GM18858 (cell line): ENCODE results near the gene THSD4.
"Not testable (repeated sequence)": the region's sequence is repeated elsewhere in the genome, so short reads cannot be mapped to it uniquely, and the experiment has no call there.

ENCODE experiments used
- ATAC-seq: cut with Tn5 transposase; IDR thresholded peaks from one replicate; pipeline ENCODE4 v1.9.1; 2021; ENCODE audit not compliant: unreplicated experiment

The THSD4 gene

DNA sequence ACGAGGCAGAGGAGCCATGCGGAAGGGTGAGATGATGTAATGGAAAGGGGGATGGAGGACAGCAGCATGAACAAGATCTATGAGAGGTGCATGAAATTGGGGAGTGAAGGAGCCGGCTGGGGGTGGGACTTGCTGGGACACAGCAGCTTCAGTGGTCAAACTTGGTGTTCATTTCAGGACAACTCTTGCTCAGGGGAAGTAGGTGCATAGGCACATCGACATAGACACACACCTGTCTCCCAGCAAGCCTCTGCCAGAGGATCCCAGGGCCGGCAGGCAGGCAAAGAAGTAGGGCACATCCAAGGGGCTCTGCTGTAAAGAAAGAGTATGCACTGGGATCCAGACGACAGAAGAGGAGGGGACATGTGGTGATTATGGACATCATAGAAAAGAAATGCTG lies 582.0 kb downstream of the THSD4 start:
- no peak for ATAC-seq

DNA sequence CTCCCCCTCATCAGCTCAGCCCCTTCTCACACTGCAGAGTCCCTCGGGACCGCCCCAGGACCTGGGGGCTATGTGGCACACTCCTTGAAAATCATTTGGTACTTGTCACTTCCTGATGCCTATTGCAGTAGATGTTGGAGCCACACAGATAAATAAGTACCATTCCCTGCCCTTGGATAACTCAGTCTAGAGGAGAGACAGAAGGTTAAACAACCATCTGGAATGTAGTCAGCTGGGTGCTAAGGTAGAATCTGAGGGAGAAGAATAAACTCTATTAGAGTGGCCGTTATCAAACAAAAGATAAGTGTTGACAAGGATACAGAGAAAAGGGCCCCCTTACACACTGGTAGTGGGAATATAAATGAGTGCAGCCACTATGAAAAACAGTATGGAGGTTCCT lies 582.8 kb downstream of the THSD4 start:
- ATAC-seq, result no peak

- ATAC-seq, result no peak
These were observed 583.5 kb downstream of the THSD4 start for GRCh38 chr15:71698742-71699141.

- ATAC-seq, result no peak
These were observed 584.7 kb downstream of the THSD4 start for GRCh38 chr15:71699977-71700376.

DNA sequence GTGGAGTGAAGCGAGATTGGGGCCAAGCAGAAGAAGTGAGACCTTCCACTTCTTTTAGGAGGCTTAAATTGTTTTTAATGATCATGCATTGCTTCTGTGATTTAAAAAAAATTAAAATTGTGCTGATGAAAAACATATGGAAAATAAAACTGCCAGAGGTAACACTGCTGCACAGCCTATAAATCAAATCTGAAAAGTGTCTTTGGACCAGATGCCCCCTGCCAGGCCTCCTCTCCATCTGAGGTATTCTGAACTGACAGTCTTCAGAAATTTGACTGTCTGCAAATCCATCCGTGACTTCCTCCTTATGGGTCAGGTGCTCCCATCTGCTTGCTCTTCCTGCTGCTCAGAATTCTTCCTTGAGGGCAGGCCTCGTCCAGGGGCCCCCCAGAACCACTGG lies 586.5 kb downstream of the THSD4 start:
- no peak for ATAC-seq

DNA sequence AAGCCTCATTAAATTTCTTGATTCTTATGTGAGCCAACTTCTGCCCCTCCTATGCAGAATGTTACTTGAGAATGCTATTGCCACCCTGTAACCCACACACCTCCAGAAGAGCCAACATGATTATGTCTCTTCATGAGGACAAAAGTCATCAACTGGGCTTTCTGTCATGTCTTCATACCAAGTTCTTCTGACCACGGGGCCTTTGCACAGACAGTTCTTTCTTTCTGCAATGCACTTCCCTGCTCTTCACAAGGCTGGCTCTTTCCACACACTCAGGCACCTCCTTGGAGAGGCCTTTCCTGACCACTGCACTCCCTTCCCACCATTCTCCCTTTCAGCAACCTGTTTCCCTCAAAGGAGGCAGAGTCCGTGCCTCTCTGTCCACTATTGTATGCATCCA lies 587.2 kb downstream of the THSD4 start:
- ATAC-seq, result no peak

DNA sequence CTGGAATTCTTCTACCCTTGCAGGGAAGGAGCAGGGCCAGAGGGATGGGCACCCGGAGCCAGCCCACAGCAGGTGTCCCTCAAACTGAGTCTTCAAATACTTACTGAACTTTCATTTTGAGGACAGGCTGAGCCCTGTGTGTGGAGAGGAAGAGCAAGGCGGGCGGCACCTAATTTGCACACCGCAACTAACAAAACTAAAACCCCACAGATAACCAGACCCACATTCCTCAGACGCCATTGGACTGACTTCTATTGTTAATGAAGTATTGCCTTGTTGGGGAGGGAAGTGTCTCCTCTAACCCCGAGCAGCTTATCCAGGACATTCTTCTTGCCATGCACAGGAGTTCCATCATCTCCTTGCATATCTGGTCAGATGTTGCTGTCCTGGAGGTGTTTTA lies 589.9 kb downstream of the THSD4 start:
- ATAC-seq, result no peak

DNA sequence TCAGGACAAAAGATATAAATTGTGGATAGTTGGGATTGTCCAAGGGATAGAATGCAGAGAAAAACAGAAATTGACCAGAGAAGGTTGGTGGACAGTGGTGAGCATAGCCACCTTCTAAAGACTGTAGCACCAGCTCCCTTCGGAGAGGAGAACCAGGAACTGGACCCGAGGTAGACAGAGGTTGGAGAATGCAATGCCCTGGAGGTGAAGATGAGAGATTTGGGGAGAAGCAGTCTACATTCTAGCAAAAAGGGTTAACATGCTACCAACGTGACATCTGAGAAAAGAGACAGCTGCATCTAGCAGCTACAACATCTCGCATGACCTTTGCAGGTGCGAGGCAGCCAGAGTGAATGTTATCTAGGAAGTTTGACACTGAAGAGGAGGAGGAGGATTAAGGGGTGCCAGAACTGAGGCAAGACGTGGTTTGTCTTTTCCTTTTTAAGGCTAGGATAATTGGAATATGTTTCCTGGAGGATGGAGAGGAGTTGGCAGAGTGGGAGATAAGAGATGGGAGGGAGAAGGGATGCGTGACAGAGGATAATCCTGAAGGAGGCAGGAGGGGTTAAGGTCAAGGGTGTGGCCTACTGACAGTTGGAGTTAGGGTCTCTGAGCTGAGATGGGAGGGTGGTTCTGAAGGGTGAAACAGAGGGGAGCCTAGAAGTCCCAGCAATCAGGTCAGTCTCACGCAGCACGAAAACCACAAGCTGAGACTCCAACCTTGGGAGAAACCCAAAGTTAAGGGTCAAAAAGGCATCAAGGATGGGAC lies 591.4 kb downstream of the THSD4 start:
- no peak for ATAC-seq

GRCh38 chr15:71707230-71708050 lies 592.2 kb downstream of the THSD4 start:
- ATAC-seq, result no peak

DNA sequence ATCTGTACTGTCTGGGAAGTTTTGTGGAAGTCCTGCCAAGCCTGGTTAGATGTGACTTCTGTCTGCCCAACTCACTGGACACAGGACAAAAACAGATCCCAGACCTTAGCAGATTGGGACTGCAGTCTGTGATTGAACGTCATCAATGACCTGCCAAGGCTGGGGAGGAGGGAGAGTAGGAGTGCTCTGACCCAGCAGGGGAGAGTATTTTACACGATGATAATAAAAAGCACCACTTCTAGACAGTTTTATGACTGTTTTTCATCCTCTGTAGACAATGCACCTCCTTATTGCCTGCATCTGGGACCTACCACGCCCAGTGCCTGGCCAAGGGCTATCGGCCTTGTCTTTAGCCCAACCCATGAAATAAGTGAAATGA lies 592.8 kb downstream of the THSD4 start:
- ATAC-seq, result no peak

- ATAC-seq, result no peak
These were observed 593.5 kb downstream of the THSD4 start for GRCh38 chr15:71708741-71709140.

- ATAC-seq, result no peak
These were observed 594.6 kb downstream of the THSD4 start for GRCh38 chr15:71709808-71710418.

DNA sequence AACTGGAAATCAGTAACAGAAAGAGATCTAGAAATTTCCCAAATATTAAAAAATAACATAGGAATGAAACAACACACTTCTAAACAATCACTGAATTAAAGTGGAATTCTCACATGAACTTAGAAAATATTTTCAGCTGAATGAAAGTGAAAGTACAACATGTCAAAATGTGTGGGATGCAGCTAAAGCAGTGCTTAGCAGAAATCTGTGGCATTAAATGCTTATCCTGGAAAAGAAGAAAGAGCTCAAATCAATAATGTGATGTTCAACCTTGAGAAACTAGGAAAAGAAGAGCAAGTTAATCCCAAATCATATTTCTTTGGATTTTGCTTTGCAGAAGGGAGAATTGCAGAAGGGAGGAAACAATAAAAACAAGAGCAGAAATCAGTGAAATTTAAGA lies 596.9 kb downstream of the THSD4 start:
- no peak for ATAC-seq

DNA sequence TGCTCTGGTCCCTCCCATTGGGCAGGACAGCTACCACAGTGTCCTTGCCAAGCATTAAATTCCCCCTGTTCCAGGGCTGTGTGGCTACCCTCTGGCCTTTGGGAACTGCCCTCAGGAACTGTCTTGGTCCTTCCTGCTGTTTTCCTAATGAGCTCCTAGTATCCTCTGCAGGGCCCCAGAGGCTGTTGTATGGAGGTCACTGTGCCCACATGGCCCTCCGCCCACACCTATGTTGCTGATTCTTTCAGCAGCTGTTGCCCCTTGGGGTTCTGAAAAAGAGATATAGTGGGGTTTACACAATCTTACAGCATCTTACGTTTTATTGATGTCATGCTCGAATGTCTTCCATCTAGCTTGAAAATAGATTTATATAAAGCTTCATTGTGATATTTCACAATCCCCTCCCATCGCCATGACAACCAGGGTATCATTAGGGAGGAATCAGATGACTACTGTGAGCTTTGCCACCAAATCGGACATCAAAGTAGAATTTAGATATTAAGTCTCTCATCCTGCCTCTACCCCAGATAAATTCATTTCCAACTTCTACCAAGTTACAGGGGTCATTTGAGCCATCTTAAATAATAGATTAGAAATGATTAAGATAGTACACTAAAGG lies 598.0 kb downstream of the THSD4 start:
- ATAC-seq, result no peak

- no peak for ATAC-seq
These were observed 600.6 kb downstream of the THSD4 start for GRCh38 chr15:71715914-71716313.

DNA sequence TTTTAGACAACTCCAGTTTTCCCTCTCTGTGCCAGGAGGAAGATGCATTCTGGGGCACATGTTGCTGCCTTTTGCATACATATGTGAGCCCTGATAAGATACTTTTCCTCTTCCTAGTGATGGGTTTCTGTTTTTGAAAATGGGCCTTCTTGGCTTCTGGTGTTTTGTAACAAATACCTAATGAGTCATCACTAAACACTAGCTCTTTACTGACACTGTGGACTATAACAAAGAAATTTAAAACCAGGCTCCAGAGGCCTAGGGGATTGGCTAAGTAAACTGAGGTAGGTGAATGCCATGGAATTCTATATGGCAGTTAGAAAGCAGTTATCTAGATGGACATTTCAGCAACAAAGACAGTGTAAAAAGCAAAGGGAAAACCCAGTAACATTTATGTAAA lies 601.7 kb downstream of the THSD4 start:
- no peak for ATAC-seq

- ATAC-seq, result no peak
These were observed 603.0 kb downstream of the THSD4 start for GRCh38 chr15:71718116-71718910.

DNA sequence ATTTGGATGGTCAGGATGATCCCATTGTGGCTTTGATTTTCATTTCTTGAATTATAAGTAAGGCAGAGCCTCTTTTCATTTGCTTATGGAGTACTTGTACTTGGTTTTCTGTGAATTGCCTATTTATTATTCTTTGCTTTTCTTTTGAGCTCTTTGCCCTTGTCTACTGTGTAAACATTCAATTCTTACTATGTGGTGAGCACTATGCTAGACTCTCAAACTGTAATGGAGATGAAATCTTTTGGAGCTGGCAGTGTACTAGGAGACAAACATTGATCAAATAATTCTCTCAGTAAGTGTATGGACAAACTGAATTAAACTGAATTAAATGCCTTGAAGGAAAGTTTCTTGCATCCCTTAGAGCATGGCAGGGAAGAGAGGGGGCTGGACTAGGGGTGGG lies 608.1 kb downstream of the THSD4 start:
- ATAC-seq, result no peak

- ATAC-seq, result not testable (repeated sequence)
These were observed 610.1 kb downstream of the THSD4 start for GRCh38 chr15:71725207-71725955.

DNA sequence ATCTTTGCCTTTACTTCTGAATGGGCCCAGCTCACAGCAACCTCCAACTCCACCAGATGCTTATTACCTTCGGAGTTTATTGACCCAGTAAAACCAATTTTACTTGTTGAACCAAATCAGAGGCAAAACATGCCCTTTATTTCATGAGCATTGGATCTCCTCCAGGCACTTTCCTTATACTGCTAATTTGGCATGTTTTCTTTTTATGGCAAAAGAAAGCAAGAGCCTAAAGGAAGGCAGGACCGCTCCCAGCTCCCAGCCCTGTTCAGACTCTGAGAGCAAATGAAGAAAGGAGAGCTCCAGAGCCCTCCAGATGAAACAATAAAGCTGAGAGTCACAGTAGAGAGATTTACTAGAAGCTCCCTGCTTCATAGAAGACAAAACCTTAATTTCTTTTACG lies 613.6 kb downstream of the THSD4 start:
- no peak for ATAC-seq
